Transverse colon (tissue), 1 donor: ENCODE measurements around the gene PSMB4.

Experiments
- EP300 ChIP-seq: sonication (generic); formaldehyde crosslinking; IDR thresholded peaks from one replicate; pipeline ENCODE4 v1.6.1; 2017; ENCODE audit warnings: antibody characterized with exemption, low read depth
- POLR2A ChIP-seq: fragments of 450-650 bp; IDR thresholded peaks from one replicate; pipeline ENCODE4 v1.6.1; 2016; ENCODE audit warnings: antibody characterized with exemption, mild to moderate bottlenecking, moderate library complexity

DNA sequence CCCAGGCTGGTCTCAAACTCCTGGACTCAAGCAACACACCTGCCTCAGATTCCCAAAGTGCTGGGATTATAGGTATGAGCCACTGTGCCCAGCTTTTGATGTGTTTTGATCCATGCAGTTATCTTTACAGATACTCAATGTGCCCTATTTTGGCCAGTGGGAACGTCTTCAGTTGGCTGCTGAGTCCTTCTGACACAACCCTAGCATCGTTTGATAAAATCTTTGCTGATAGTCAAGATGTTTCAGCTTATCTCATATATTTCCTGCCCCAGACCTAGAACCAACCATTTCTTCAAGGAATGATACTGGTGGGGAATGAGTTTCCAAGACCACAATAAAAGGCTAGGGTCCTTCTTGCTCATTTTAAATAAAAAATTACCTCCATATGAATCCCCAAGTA, 48.3 kb downstream of the PSMB4 start:
- TF ChIP-seq POLR2A (no peak), EP300 (no peak)
